ENCODE measurements around the gene GOLGA6L7.
"Not testable (repeated sequence)": the region's sequence is repeated elsewhere in the genome, so short reads cannot be mapped to it uniquely, and the experiment has no call there.

DNA sequence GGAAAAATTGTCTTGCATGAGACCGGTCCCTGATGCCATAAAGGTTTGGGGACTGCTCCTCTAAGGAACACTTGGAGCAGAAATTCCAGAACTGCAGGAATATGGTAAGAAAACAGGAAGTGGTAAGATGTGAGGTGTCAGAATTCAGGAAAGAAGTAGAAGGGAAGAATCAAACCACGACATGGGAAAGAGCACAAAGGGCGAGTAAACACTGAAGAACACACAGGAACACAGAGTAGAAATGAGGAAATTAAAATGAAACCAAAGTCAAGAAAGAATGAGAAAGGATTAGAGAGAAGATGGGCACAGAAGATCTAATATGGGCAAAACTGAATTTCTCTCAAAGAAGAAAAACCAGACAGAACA is 28.5 kb downstream of the GOLGA6L7 start:
- not testable (repeated sequence) for TF ChIP-seq CTCF, POLR2AphosphoS5 (IDR thresholded peaks at IDR 0.05)

Data from esophagus muscularis mucosa (tissue), 3 donors.